GM23338 (cell line): Measurements from ENCODE around the gene DBF4B. TPM values are rescaled to one million over a fixed set of nuclear protein-coding genes. Genes with fewer than 3 reads are reported as not detected.

ENCODE experiments used
- ATAC-seq: fragments of 200-7000 bp; cut with Tn5 transposase; 3 replicates; pipeline ENCODE4 v1.9.1; 2020
- DNase-seq: peaks from one replicate; pipeline ENCODE4 v3.0.0-alpha.2; 2015; ENCODE audit warnings: low spot score
- H2AFZ ChIP-seq: fragments of 200-600 bp; sonication (generic); 2 replicates; pipeline ENCODE4 v1.8.0; 2016; ENCODE audit warnings: antibody characterized with exemption, mild to moderate bottlenecking, moderate library complexity
- H3F3A ChIP-seq: fragments of 200-600 bp; sonication (generic); replicated peaks from 2 replicates; pipeline ENCODE4 v1.8.0; 2017; ENCODE audit warnings: antibody characterized with exemption, mixed run types, low read depth
- H3K27ac ChIP-seq: fragments of 200-600 bp; sonication (generic); 2 replicates; pipeline ENCODE4 v1.6.1; 2016; ENCODE audit warnings: low read depth
- H3K27me3 ChIP-seq: fragments of 200-600 bp; sonication (generic); 2 replicates; pipeline ENCODE4 v1.8.0; 2016; ENCODE audit warnings: mild to moderate bottlenecking, mixed run types, moderate library complexity; ENCODE audit not compliant: insufficient read depth
- H3K36me3 ChIP-seq: fragments of 200-600 bp; sonication (generic); 2 replicates; pipeline ENCODE4 v1.8.0; 2016; ENCODE audit warnings: mild to moderate bottlenecking; ENCODE audit not compliant: insufficient read depth
- H3K4me1 ChIP-seq: fragments of 200-600 bp; sonication (generic); 2 replicates; pipeline ENCODE4 v1.8.0; 2016; ENCODE audit warnings: mild to moderate bottlenecking, moderate library complexity; ENCODE audit not compliant: insufficient read depth
- H3K4me2 ChIP-seq: fragments of 200-600 bp; sonication (generic); 2 replicates; pipeline ENCODE4 v1.7.1; 2017; ENCODE audit warnings: mixed run types
- H3K4me3 ChIP-seq: fragments of 200-600 bp; sonication (generic); 2 replicates; pipeline ENCODE4 v1.6.1; 2016; ENCODE audit warnings: mixed run types
- H3K79me2 ChIP-seq: fragments of 200-600 bp; sonication (generic); replicated peaks from 2 replicates; pipeline ENCODE4 v1.8.0; 2017; ENCODE audit warnings: mild to moderate bottlenecking; ENCODE audit not compliant: insufficient read depth
- H3K9me2 ChIP-seq: fragments of 200-600 bp; sonication (generic); 2 replicates; pipeline ENCODE4 v1.8.0; 2017; ENCODE audit not compliant: insufficient read depth
- H4K20me1 ChIP-seq: fragments of 200-600 bp; sonication (generic); replicated peaks from 2 replicates; pipeline ENCODE4 v1.8.0; 2017; ENCODE audit warnings: mild to moderate bottlenecking; ENCODE audit not compliant: insufficient read depth
- H3K27ac Mint-ChIP-seq: 2 replicates; pipeline ENCODE4 v1.8.0; 2020; ENCODE audit warnings: inconsistent platforms, mild to moderate bottlenecking, moderate library complexity, mixed read lengths
- H3K27me3 Mint-ChIP-seq: 3 replicates; pipeline ENCODE4 v1.8.0; 2022; ENCODE audit warnings: low read depth, mild to moderate bottlenecking, moderate library complexity, mixed read lengths, inconsistent platforms; ENCODE audit not compliant: insufficient read depth, poor library complexity
- H3K36me3 Mint-ChIP-seq: 3 replicates; pipeline ENCODE4 v1.8.0; 2021; ENCODE audit warnings: low read depth, mild to moderate bottlenecking, inconsistent platforms, moderate library complexity, mixed read lengths
- H3K4me1 Mint-ChIP-seq: 3 replicates; pipeline ENCODE4 v1.8.0; 2020; ENCODE audit warnings: mild to moderate bottlenecking, inconsistent platforms, mixed read lengths
- H3K4me3 Mint-ChIP-seq: 3 replicates; pipeline ENCODE4 v1.8.0; 2021; ENCODE audit warnings: moderate library complexity, mild to moderate bottlenecking, inconsistent platforms, mixed read lengths
- H3K9me3 Mint-ChIP-seq: 3 replicates; pipeline ENCODE4 v1.8.0; 2020; ENCODE audit warnings: moderate library complexity, mild to moderate bottlenecking, inconsistent platforms, mixed read lengths
- CREB1 ChIP-seq: fragments of 250-450 bp; sonication (Bioruptor Pico); IDR thresholded peaks from 2 replicates; pipeline ENCODE4 v1.5.0; 2020; ENCODE audit warnings: low read depth, mild to moderate bottlenecking, moderate library complexity
- EZH2phosphoT487 ChIP-seq: fragments of 200-600 bp; sonication (generic); IDR thresholded peaks from one replicate; pipeline ENCODE4 v1.8.1; 2018; ENCODE audit warnings: antibody characterized with exemption; ENCODE audit not compliant: unreplicated experiment
- NANOG ChIP-seq: IDR thresholded peaks from 2 replicates; pipeline ENCODE4 v1.6.1; 2016; ENCODE audit warnings: antibody characterized with exemption, borderline replicate concordance
- POLR2AphosphoS5 ChIP-seq: IDR thresholded peaks from 2 replicates; pipeline ENCODE4 v1.6.1; 2016; ENCODE audit warnings: antibody characterized with exemption, low read depth
- STAT1 ChIP-seq: IDR thresholded peaks from one replicate; pipeline ENCODE4 v1.6.1; 2016; ENCODE audit warnings: antibody characterized with exemption; ENCODE audit not compliant: unreplicated experiment
- ZNF114 ChIP-seq: fragments of 250-450 bp; sonication (Bioruptor Pico); IDR thresholded peaks from 2 replicates; pipeline ENCODE4 v1.5.0; 2020; ENCODE audit warnings: mild to moderate bottlenecking, moderate library complexity
- ZNF331 ChIP-seq: fragments of 250-450 bp; sonication (Bioruptor Pico); IDR thresholded peaks from 2 replicates; pipeline ENCODE4 v1.5.0; 2020; ENCODE audit warnings: low read depth, mild to moderate bottlenecking, moderate library complexity
- polyA plus RNA-seq: library from polyadenylated mRNA; unstranded; fragments of >200 nt; fragmentation: Nextera tagmentation; extraction: Ambion mirVana; gene quantifications from 2 replicates; pipeline ENCODE4 v1.2.1, GENCODE V29; 2016
- total RNA-seq: library from RNA; depleted of rRNA; stranded (reverse); fragments of >200 nt; shearing (Covaris generic); gene quantifications from 2 replicates; pipeline ENCODE4 v1.2.3, GENCODE V29; 2014
- TF ChIP-seq, protein P1 (sequence below): fragments of 250-450 bp; sonication (Bioruptor Pico); IDR thresholded peaks from 2 replicates; pipeline ENCODE4 v1.5.0; 2020; ENCODE audit warnings: mild to moderate bottlenecking, moderate library complexity
- TF ChIP-seq, protein P2 (sequence below): IDR thresholded peaks from 2 replicates; pipeline ENCODE4 v1.6.1; 2016; ENCODE audit warnings: antibody characterized with exemption

The DBF4B gene
- total and polyA plus RNA-seq, 2 experiments from 2014 or later = 9.9 to 16.4 TPM

DNA sequence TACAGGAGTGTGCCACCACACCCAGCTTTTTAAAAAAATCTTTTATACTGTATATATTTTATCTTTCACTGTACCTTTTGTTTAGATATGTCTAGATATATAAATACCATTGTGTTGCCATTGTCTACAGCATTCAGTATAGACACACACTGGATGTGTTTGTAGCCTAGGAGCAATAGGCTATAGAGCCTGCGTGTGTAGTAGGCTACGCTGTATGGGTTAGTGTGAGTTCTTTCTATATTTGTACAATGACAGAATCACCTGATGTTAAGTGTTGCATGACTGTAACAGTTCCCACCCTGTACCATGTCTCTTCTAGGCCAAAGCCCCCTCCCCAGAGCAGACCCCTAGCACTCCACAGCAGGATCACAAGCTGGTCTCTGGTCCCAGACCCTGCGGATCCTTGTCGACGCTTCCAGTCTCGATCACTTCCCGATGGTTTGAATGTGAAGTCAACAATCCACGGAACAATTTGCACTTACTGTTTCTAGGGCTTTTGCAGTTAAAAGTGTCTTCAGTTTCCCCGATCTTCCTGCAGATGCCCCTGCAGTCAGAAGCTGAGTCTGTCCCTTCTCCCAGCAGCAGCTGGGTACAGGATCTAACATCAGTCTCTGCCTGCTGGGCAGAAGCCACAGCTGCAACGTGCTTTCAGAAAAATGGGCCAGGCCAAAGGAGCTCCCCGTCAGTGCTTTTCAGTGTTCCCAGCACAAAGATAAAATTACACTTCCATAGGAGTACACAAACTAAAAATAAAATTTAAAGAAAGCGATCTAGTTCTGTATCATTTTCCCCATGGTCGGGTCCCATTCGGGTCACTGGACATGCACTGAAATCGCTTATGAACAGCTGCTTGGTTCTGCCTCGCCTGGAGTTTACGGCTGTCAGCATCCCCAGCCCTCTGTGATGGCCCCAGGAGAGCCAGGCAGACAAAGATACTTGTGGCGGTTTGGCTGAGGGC lies 85.7 kb downstream of the DBF4B start:
- Mint-ChIP-seq H3K4me3 (no peak overlapping the region; the same call in 2 of the 3 replicates), H3K9me3 (no peaks in the 10 kb centered on the region), H3K4me1 (peaks cover 35% of the 10 kb centered on the region), H3K36me3 (peaks cover 11% of the 10 kb centered on the region; the same call in 2 of the 3 replicates), H3K27me3 (peaks cover 12% of the 10 kb centered on the region), H3K27ac (peak overlapping the region; percentile 63)
- H3K4me1 ChIP-seq = peaks cover 25% of the 10 kb centered on the region
- H3K27ac ChIP-seq = peak overlapping the region; percentile 86
- H4K20me1 ChIP-seq = peaks cover 7% of the 10 kb centered on the region; the same call in 1 of the 2 replicates
- no peaks in the 10 kb centered on the region for H3K27me3 ChIP-seq
- no peaks in the 10 kb centered on the region for H3K79me2 ChIP-seq
- no peaks in the 10 kb centered on the region for H3K9me2 ChIP-seq
- no peak for TF ChIP-seq STAT1
- 0 out of 2 replicates have a peak, but pooled peaks have one; percentile 21 for TF ChIP-seq POLR2AphosphoS5
- peak; percentile 12; the same call in 2 of the 3 replicates for ATAC-seq
- H3K4me3 ChIP-seq = no peak overlapping the region
- peaks cover 27% of the 10 kb centered on the region; the same call in 1 of the 2 replicates for H3F3A ChIP-seq
- no peak for DNase-seq
- no peak overlapping the region for H2AFZ ChIP-seq
- H3K4me2 ChIP-seq = no peak overlapping the region
- no peaks in the 10 kb centered on the region for H3K36me3 ChIP-seq

GRCh38 chr17:44794851-44795413 lies 86.5 kb downstream of the DBF4B start:
- Histone ChIP-seq H4K20me1 (peaks cover 7% of the 10 kb centered on the region; the same call in 1 of the 2 replicates), H3K79me2 (0 out of 2 replicates have a peak, but pooled peaks cover 4% of the 10 kb centered on the region), H3K9me2 (no peaks in the 10 kb centered on the region), H3K27ac (peak overlapping the region; percentile 86), H3K4me2 (no peak overlapping the region), H2AFZ (no peak overlapping the region), H3K27me3 (no peaks in the 10 kb centered on the region), H3K4me1 (peaks cover 25% of the 10 kb centered on the region), H3K36me3 (no peaks in the 10 kb centered on the region), H3K4me3 (no peak overlapping the region), H3F3A (peaks cover 27% of the 10 kb centered on the region; the same call in 1 of the 2 replicates)
- Mint-ChIP-seq H3K9me3 (no peaks in the 10 kb centered on the region), H3K36me3 (peaks cover 18% of the 10 kb centered on the region; the same call in 2 of the 3 replicates), H3K4me3 (no peak overlapping the region), H3K27ac (peak overlapping the region; percentile 63), H3K27me3 (peaks cover 12% of the 10 kb centered on the region), H3K4me1 (peaks cover 35% of the 10 kb centered on the region)
- no peak for DNase-seq
- no peak for ATAC-seq
- no peak for TF ChIP-seq NANOG
- no peak for TF ChIP-seq POLR2AphosphoS5
- no peak for TF ChIP-seq CREB1 (CRISPR knock-in tag)
- TF ChIP-seq, protein P1, sequence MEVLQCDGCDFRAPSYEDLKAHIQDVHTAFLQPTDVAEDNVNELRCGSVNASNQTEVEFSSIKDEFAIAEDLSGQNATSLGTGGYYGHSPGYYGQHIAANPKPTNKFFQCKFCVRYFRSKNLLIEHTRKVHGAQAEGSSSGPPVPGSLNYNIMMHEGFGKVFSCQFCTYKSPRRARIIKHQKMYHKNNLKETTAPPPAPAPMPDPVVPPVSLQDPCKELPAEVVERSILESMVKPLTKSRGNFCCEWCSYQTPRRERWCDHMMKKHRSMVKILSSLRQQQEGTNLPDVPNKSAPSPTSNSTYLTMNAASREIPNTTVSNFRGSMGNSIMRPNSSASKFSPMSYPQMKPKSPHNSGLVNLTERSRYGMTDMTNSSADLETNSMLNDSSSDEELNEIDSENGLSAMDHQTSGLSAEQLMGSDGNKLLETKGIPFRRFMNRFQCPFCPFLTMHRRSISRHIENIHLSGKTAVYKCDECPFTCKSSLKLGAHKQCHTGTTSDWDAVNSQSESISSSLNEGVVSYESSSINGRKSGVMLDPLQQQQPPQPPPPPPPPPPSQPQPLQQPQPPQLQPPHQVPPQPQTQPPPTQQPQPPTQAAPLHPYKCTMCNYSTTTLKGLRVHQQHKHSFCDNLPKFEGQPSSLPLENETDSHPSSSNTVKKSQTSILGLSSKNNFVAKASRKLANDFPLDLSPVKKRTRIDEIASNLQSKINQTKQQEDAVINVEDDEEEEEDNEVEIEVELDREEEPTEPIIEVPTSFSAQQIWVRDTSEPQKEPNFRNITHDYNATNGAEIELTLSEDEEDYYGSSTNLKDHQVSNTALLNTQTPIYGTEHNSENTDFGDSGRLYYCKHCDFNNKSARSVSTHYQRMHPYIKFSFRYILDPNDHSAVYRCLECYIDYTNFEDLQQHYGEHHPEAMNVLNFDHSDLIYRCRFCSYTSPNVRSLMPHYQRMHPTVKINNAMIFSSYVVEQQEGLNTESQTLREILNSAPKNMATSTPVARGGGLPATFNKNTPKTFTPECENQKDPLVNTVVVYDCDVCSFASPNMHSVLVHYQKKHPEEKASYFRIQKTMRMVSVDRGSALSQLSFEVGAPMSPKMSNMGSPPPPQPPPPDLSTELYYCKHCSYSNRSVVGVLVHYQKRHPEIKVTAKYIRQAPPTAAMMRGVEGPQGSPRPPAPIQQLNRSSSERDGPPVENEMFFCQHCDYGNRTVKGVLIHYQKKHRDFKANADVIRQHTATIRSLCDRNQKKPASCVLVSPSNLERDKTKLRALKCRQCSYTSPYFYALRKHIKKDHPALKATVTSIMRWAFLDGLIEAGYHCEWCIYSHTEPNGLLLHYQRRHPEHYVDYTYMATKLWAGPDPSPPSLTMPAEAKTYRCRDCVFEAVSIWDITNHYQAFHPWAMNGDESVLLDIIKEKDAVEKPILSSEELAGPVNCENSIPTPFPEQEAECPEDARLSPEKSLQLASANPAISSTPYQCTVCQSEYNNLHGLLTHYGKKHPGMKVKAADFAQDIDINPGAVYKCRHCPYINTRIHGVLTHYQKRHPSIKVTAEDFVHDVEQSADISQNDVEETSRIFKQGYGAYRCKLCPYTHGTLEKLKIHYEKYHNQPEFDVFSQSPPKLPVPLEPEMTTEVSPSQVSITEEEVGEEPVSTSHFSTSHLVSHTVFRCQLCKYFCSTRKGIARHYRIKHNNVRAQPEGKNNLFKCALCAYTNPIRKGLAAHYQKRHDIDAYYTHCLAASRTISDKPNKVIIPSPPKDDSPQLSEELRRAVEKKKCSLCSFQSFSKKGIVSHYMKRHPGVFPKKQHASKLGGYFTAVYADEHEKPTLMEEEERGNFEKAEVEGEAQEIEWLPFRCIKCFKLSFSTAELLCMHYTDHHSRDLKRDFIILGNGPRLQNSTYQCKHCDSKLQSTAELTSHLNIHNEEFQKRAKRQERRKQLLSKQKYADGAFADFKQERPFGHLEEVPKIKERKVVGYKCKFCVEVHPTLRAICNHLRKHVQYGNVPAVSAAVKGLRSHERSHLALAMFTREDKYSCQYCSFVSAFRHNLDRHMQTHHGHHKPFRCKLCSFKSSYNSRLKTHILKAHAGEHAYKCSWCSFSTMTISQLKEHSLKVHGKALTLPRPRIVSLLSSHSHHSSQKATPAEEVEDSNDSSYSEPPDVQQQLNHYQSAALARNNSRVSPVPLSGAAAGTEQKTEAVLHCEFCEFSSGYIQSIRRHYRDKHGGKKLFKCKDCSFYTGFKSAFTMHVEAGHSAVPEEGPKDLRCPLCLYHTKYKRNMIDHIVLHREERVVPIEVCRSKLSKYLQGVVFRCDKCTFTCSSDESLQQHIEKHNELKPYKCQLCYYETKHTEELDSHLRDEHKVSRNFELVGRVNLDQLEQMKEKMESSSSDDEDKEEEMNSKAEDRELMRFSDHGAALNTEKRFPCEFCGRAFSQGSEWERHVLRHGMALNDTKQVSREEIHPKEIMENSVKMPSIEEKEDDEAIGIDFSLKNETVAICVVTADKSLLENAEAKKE (CRISPR knock-in tag) = no peak
- TF ChIP-seq, protein P2, sequence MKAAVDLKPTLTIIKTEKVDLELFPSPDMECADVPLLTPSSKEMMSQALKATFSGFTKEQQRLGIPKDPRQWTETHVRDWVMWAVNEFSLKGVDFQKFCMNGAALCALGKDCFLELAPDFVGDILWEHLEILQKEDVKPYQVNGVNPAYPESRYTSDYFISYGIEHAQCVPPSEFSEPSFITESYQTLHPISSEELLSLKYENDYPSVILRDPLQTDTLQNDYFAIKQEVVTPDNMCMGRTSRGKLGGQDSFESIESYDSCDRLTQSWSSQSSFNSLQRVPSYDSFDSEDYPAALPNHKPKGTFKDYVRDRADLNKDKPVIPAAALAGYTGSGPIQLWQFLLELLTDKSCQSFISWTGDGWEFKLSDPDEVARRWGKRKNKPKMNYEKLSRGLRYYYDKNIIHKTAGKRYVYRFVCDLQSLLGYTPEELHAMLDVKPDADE = no peak
- no peak for TF ChIP-seq EZH2phosphoT487
- TF ChIP-seq ZNF114 (CRISPR knock-in tag) = no peak
- TF ChIP-seq ZNF331 (CRISPR knock-in tag) = no peak
- no peak for TF ChIP-seq STAT1
